GM21423 (cell line): ENCODE measurements around the gene CCDC63.
"Not testable (repeated sequence)": the region's sequence is repeated elsewhere in the genome, so short reads cannot be mapped to it uniquely, and the experiment has no call there.

ENCODE experiments used
- ATAC-seq: cut with Tn5 transposase; IDR thresholded peaks from one replicate; pipeline ENCODE4 v1.9.1; 2021; ENCODE audit warnings: mild to moderate bottlenecking, moderate library complexity; ENCODE audit not compliant: unreplicated experiment

CCDC63 gene

GRCh38 chr12:110844131-110844530 is 2.7 kb upstream of the CCDC63 start:
- no peak for ATAC-seq

- ATAC-seq = no peak
Measured at GRCh38 chr12:110844551-110845338, 2.0 kb upstream of the CCDC63 start.

- no peak for ATAC-seq
Measured at GRCh38 chr12:110845339-110845682, 1.5 kb upstream of the CCDC63 start.

DNA sequence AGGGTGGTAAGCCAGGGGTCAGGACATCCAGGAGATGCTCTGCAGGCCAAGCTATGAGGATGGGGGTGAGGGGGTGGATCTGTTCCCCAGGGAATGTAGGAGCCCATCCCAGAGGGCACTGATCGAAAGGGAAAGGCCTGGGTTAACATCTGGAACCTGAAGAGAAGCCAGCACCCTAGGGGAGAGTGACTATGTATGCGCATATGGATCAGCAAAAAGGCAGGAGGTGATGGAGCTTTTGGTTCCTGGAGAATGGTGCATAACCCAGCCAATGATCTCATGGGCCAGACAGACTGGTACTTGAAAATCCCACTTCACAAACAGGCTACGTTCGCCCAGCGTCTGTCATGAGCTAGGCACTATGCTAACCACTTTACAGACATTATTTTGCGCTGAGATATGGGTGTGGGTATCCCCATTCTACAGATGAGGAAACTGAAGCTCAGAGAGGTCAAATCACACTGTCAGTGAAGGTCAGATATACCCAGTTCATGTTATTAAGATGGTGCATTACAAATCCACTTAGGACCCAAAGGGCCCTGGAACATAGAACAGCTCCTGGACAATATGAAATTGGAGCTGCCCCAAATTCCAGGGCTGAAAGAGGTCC is 1.6 kb downstream of the CCDC63 start:
- ATAC-seq = no peak

DNA sequence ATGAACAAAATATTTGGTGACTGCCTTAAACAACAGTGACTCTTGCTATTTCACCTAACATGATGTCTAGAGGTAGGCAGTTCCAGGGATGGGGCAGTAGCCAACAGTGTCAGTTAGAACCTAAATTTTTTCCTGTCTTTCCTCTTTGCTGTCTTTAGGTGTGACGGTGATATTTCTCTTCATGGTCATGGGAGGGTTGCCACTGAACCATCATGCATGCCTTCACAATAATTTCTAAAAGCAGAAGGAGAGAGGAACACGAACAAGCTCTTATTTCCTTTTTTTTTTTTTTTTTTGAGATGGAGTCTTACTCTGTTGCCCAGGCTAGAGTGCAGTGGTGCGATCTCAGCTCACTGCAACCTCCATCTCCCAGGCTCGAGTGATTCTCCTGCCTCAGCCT is 2.4 kb downstream of the CCDC63 start:
- ATAC-seq = no peak

DNA sequence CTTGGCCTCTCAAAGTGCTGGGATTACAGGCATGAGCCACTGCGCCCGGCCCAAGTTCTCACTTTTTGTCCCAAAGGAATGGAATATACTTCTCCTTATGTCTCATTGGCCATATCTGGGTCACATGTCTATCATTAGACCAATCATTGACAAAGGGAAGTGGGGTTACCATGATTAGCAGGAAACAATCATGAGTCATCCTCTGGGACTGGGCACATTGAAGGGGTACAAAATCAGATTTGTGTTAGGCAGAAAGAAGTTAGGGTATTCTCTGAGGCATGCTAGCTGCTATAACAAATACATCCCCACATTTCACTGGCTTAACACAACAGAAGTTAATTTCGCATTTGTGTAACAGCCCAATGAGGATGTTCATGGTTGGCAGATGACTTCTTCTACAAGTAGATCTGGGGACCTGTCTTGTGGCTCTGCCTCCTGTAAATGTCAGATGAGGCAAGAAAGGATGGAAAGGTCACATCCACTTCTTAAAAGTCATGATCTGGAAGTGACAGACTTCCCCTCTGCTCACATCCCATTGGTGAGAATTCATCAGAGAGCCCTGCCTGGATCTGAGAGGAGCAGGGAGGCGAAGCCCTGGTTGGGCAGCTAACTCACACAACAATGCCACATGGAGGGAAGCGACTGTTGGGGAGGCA is 3.1 kb downstream of the CCDC63 start:
- no peak for ATAC-seq

GRCh38 chr12:110850762-110851161 is 4.0 kb downstream of the CCDC63 start:
- ATAC-seq = no peak

- no peak for ATAC-seq
Measured at GRCh38 chr12:110853836-110854235, 7.0 kb downstream of the CCDC63 start.

DNA sequence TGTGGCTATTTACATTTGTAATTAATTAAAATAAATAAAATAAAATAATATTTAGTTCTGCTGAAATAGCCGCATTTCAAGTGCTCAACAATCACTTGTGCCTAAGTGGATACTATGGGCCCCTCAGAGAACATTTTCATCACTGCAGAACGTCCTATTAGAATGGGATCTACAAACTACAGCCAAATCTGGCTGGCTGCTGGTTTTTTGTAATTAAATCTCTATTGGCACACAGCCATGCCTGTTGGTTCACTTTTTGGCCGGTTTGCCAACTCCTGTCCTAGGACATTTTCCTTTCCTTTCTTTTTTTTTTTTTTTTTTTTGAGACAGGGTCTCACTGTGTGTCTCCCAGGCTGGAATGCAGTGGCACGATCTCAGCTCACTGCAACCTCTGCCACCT is 9.8 kb downstream of the CCDC63 start:
- ATAC-seq = no peak

- no peak for ATAC-seq
Measured at GRCh38 chr12:110857528-110857927, 10.7 kb downstream of the CCDC63 start.

GRCh38 chr12:110857954-110858353 is 11.2 kb downstream of the CCDC63 start:
- ATAC-seq = not testable (repeated sequence)

DNA sequence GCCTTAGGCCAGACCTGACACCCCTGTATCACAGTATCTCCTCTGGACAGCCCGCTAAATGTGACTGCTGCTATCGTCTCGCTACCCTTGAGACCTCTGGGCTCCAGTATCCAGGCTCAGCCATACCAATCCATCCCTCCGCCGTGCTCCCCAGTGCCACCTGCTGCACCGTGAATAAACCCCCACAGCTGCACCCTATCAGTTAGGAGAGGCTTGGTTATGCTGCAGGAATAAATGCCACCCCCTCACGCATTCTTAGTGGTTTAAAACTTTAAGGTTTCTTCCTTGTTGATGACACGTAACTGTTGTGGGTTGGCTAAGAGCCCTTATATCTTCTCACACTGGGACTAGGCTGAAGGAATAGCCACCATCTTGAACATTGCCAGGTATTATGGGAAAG is 12.1 kb downstream of the CCDC63 start:
- no peak for ATAC-seq

- no peak for ATAC-seq
Measured at GRCh38 chr12:110860833-110861296, 14.1 kb downstream of the CCDC63 start.

DNA sequence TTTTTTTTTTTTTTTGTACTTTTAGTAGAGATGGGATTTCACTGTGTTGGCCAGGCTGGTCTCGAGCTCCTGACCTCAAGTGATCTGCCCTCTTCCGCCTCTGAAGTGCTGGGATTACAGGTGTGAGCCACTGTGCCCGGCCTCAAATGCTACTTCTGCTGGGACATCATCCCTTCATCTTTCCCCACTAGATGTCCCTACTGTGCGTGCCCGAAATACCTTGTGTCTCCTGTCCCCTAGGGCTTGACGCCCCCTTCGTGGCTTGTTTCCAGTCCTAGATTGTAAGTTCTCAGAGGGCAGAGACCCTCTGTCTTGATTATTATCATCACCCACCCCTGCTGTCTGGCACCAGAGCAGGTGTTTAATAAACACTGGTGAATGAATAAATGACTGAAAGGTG is 14.9 kb downstream of the CCDC63 start:
- no peak for ATAC-seq

DNA sequence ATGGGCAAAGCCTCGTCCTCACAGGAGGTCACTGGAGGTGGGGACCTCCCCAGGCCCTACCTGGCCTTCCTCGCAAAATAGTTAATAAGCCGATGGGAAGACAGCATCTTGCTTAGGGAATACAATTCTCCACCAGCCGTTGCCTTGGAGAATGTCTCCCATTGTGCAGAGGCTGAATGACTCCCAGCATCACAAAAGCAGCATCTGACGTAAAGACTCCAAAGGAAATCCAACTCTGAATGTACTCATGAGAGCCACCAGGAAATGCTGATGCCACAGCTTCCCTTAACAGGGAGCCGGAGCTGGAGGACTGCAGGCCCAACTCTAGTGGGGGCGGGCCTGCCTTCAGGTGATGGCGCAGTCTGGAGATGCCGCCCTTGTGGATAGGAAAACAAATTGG is 15.5 kb downstream of the CCDC63 start:
- no peak for ATAC-seq

- no peak for ATAC-seq
Measured at GRCh38 chr12:110863161-110863560, 16.4 kb downstream of the CCDC63 start.

DNA sequence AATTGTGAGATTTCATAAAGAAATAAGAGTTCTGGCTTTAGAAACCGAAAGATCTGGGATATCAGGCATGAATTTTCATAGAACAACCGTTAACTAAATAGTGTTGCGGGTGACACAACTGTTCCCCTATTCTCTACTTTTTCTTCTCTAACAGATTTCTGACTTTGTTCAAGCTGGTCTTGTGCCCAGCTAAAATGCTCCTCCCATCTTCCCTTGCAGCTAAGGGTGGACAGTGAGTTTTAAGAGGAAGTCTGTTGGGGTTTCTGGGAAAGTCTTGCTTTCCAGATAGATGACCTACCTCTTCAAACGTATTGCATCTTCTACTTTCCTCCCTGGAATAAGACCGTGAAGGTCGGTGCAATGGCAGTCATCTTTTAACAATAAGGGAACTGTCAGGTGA is 18.7 kb downstream of the CCDC63 start:
- no peak for ATAC-seq

- ATAC-seq = no peak
Measured at GRCh38 chr12:110869026-110869425, 22.2 kb downstream of the CCDC63 start.

DNA sequence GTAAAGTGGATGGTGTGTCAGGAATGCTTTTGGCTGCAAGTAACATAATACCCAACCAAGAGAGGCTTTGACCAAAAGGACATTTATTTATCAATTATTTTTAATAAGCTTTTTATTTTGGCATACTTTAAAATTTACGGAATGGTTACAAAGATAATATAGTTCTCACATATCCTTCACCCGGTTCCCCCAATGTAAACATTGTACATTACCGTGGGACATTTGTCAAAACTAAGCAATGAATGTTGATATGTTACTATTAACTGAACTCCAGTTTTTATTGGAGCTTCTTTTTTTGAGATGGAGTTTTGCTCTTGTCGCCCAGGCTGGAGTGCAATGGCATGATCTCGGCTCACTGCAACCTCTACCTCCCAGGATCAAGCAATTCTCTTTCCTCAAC is 23.0 kb downstream of the CCDC63 start:
- no peak for ATAC-seq

- no peak for ATAC-seq
Measured at GRCh38 chr12:110872100-110872499, 25.3 kb downstream of the CCDC63 start.

GRCh38 chr12:110874351-110874750 is 27.6 kb downstream of the CCDC63 start:
- no peak for ATAC-seq

DNA sequence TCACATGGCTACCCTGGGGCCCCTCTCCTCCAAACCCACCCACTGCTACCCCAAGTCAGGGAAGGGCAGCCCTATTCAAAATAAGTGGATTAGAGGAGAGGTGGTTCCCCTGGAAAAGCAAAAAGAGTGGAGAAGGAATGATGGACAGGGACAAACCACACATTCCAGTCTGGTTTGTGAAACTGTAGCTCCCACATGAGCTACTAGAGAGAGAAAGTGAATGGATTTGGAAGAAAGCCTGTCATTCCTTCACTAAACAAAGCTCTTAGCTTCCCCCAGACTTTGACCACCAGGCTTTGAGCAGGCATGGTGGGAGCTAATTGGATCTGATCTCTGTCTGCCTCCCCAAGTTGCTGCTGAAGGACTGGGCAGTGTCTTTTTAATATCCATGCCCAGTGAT is 28.0 kb downstream of the CCDC63 start:
- no peak for ATAC-seq
